Body of pancreas (tissue), 4 donors: ENCODE measurements around the gene EFCAB14.

Experiments used
- CTCF ChIP-seq, 7 experiments: fragments of 450-650 bp in 4 of 7; fragments of 200-600 bp in 3 of 7; sonication (generic) in 3 of 7; IDR thresholded peaks; one replicate each; pipeline ENCODE4 v1.5.1; 2016 to 2019; ENCODE audit warnings: antibody characterized with exemption in 7 of 7
- POLR2A ChIP-seq, 3 donors: fragments of 450-650 bp; IDR thresholded peaks; one replicate each; pipeline ENCODE4 v1.6.1; 2016; ENCODE audit warnings: antibody characterized with exemption in 3 of 3, mild to moderate bottlenecking in 2 of 3

- TF ChIP-seq CTCF (IDR thresholded peaks at IDR 0.05) (no peak), POLR2A (IDR thresholded peaks at IDR 0.05) (no peak)
These were observed 62.3 kb downstream of the EFCAB14 start for GRCh38 chr1:46656643-46657042.
